Activated CD4-positive, alpha-beta T cell treated with anti-CD3 and anti-CD28 coated beads, Interleukin-2, Interleukin-4, amounts not matched to agents 100 ng/mL and 50 ng/mL, durations not matched to agents 16 hours and 8 hours (primary cell): ENCODE results near the gene KCTD2.
A peak's percentile ranks its signal among the peaks of the same experiment; 100 is the strongest.
"Not testable (repeated sequence)": the region's sequence is repeated elsewhere in the genome, so short reads cannot be mapped to it uniquely, and the experiment has no call there.

Experiments used
- DNase-seq: peaks from one replicate; pipeline ENCODE4 v3.0.0-alpha.2; 2020; ENCODE audit warnings: low spot score

The KCTD2 gene

DNA sequence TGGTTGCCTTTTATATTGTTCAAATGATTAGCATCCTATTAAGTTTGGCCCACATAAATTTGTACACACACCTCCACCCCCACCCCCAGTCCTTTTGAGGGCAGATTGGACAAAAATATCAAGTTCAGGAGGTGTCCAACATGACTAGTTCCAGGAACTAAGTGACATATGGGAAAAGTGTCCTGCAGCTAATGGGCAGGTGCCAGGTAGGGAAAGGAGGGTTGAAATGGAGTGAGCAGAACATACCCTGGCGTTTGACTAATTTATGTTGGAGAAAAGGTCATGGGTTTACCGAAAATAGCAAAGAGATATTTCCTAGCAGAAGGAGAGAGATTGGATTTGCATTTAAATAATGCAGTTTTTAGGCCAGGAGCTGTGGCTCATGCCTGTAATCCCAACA is 4.9 kb downstream of the KCTD2 start:
- no peak for DNase-seq

DNA sequence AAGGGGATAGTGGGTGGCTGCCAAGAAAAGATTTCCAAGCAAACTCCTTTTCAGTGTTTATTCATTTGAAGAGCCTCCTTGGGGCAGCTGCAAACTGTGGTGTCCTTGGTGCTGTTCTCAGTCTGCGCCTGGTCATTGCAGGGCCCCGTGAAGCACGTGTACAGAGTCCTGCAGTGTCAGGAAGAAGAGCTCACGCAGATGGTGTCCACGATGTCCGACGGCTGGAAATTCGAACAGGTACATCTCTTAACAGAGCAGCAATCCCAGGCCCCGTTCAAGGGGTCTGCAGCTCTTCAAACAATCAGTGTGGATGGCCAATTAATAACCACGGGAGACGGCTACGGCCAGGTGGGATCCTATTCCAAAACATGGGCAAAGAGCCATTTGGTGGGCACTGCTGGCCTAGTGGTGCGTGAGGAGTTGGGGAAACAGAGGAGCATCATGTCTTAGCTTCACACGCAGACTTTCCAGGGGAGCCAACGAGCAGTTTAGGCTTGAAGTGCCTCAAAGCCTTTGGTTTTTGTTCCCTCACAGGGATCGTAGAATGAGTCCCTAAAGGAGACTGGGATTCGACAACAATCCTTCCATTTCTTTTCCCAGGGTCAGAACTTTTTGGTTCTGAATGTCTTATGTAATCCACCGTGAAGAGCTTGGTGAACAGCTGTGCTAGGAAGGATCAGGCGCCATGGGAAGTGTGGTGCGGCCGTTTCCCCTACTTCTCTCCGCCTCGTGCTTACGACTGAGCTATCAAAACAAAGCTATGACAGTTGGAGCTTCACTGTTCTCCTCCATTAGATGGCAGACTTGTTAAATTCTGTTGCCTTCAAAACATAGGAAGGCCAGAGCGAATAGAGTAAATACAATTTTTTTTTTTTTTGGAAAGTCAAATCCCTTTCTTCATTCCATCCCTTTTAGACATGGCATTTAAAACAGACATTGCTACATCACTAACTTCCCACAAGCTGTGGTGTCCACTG is 12.6 kb downstream of the KCTD2 start:
- DNase-seq: no peak

DNA sequence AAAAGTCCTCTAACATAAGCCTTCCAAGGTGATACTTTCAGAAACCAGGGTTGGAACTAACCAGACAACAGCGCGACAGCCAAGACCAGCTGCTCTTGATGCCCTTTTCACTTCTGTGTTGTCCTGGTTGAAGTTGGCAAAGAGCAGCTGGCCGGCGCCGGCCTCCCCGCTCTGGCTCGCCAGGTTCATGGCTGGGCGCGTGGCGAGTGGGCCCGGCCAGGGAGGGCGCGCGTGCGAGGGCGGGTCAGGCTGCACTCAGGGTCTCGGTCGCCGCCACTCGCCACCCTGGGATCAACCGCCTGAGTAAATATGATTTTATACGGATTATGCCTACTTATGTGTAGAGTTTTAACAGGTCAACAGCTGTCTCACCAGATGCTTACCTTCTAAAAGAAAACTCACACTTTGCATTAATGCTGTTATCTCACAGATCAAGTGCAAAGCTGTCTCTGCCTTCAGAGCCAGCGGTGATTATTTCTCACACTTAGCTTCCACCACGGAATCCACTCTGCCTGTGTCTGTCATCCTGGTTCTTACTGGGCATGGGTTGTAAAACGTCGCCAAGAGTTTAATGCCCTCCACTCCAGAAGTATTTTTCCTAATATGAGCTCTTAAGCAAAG is 13.5 kb downstream of the KCTD2 start:
- DNase-seq: no peak

DNA sequence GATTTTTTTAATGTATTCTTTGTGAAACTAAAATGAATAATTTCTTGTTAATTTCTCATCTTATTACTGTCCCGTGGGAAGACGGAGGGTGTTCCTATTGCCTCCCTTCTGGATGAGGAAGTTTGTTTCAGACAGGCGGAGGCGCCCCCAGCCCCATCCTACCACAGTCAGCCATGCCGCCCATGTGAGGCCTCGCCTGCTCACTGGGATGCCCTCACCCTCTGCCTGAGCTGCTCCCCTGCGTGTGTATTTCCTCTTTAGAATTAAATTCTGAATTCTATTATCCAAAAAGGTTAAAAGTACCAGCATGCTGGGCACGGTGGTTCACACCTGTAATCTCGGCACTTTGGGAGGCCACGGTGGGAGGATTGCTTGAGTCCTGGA is 14.0 kb downstream of the KCTD2 start:
- no peak for DNase-seq

DNA sequence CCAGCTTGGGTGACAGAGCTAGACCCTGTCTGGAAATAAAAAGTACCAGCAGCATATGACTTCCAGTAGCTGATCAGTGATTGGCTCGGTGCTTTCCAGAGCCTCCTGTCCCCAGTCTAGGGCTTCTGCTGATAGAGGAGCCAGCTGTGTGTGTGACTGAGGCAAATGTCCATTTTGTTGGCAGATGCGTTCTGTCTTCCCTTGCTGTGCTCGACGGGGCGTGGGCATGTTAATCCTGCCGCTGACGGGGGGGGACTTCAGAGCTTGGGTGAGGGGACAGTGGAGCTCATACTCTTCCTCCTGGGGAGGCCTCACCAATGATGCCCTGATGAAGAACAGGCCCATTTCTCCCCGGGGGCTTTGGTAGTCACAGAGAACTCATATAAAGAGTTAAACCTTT is 14.6 kb downstream of the KCTD2 start:
- no peak for DNase-seq

DNA sequence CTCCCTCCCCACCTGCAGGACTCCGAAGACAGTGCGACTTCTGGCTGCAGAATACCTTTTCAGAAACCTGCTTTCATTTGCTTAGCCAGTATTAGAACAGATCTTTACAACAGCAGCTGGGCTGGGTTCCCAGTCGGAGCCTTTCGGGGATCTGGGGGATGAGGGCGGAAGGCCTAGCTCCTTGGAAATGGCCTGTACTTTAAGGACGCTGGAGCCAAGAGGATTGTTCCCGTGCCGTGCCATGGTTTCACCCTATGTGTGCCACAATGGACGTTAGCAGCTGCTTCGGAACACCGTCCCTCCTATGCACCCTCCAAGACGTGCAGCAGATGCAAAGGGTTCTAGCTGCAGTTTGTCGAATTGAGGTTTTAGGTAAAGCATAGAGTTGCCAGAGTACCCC is 16.2 kb downstream of the KCTD2 start:
- no peak for DNase-seq

DNA sequence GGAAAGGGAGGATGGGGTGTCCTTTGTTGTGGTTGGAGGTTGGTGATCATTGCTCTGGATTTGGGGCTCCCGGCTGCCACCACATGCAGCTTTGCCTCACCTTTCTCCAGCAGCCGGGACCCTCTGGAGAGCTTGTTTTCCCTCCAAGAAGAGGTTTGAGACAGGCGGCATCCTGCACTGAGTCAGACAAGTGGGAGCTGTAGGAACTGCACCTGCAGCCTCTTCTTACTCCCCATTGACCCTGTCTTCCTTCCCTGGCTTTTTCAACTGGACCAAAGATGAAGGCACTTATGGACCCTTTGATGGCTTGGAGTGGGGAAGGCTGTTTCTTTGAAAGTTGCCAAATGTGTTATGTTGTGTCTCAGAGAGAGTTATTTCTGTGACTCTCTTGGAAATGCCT is 16.6 kb downstream of the KCTD2 start:
- DNase-seq: no peak

DNA sequence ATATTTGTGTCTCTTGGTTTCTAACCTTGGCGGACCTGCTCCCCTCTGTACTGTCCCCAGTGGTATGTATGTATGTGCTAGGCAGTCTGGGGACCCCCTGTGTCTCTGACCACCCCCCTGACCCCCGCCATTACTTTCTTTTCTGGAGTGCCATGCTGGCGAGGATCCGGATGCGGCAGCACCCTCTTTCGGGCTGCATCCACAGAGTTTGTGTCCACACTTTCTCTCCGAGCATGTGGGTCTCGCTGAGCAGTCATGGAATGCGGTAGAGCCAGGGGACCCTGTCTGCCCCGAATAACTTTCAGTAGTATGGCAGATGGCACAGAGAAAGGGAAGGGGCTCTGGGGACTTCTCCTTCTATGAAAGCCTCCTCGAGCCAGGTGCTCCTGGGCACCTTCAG is 17.0 kb downstream of the KCTD2 start:
- DNase-seq: no peak

DNA sequence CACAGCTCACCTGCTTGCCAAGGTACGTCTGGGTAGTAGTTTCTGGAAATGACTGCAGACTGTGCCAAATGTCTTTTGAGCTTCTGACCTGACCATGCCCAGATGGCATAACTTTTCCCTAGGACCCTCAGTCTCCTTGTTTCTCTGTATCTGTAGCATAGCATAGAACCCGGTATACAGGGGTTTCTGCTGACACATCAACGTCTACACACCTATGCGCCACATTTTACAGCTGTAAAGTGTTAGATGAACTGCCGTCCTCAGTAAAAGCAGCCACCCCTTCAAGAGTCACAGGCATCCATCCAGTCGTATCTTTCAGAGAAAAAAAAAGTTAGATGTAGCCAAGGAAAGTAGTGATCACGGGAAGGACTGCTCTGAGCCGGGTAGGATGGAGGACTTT is 17.4 kb downstream of the KCTD2 start:
- DNase-seq: no peak

DNA sequence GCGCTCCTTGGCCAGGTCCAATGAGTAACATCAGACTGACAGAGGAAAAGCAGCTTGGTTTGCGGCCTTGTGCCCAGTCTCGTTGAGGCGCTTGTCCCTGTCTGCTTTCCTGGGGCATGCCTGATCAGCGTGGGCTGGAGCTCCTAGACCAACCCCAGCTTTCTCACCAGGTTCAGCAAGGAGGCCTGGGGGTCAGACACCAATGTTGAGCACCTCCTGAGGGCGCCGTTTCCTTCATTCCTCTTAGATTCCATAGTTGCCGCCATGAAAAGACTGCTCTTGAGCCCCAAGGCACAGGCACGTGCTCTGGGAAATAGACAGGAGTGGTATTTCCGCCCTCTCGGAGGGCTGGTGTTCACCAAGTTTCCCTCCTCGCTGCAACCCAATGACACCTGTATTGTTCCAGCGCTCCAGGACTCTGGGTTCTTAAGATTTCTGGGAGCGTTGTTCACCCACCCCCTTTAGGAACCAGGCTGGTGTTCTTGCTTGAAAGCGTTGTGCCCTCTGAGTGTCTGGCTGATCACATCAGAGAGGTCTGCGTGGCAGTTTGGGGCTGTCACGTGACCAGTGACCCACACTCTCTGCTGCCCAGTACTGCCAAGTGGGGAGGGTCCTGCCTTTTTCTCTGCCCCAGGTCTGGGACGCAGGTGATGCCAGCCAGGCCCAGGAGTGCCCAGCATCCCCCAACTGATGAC is 18.0 kb downstream of the KCTD2 start:
- no peak for DNase-seq

DNA sequence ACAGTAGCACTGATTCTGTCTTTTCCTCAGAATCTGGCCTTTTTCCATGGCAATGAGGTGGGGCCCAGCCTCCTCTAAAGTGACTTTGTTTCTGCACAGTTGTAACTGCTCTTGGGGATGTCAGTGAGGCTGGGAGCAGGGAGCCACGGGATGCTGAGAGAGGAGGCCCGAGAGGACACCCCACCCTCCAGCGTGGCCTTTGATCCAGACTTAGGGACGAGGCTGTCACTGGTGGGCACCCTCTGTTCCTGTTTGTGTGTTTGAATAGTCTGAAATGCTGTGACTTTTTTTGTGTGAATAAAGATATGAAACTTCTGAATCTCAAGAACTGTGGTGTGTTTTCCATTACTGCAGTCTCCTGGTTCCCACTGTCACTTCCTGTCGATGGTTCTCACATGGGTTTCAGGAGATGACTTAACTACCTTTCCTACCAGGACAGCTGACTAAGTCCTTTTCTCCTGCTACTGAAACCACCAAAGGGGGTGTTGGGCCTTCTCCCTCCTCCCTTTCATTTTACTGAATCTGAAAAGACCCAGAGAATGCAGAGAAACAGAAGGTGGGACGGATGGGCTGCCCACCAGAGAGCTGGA is 18.6 kb downstream of the KCTD2 start:
- peak; percentile 52 for DNase-seq

DNA sequence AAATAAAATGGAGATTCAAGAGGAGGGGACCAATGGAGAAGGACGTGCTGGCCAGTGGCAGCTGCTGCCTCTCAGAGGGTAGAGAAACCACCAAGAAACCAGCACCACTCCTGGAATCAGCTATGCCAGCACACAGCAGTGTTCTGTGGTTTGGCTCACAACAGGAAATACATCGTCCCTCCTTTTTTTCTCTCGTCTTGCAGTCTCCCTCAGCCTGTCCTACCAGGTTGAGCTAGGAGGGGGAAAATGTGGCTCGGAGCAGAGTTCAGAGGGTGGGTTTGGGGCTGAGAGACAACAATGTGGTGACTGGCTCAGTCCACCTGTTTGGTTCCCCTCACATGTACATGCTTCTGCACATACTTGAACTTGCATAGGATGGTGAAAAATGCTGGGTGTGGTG is 20.8 kb downstream of the KCTD2 start:
- peak; percentile 62 for DNase-seq

DNA sequence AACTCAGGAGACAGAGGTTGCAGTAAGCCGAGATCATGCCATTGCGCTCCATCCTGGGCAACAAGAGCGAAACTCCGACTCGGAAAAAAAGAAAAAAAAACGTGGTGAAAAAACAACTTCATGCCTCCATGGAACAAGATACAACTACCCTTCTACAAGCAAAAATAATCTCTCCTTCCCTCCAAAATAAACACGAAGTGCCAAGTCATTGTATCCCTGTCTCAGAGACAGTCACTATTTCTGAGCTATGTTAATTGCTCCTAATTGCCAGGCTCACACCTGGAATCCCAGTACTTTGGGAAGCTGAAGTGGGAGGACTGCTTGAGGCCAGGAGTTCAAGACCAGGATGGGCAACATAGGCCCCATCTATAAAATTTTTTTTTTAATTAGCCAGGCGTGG is 21.7 kb downstream of the KCTD2 start:
- no peak for DNase-seq

DNA sequence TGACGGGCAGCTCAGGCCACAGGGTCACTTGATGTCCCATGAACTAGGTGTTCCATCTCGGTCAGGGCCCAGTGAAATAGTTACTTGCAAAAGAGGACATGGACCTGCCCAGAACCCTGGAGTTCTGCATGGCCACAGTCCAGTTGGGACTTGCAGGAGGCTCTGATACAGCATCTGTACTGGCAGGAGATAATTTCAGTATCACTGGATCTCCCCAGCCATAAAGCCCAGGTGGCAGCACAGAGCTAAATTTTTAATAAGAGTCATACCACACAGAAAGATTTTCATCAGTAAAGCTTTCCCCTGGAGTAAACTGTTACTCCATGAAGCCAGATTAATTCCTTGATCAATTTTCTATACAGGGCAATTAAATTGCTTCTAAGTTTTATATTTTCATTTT is 22.8 kb downstream of the KCTD2 start:
- DNase-seq: no peak

DNA sequence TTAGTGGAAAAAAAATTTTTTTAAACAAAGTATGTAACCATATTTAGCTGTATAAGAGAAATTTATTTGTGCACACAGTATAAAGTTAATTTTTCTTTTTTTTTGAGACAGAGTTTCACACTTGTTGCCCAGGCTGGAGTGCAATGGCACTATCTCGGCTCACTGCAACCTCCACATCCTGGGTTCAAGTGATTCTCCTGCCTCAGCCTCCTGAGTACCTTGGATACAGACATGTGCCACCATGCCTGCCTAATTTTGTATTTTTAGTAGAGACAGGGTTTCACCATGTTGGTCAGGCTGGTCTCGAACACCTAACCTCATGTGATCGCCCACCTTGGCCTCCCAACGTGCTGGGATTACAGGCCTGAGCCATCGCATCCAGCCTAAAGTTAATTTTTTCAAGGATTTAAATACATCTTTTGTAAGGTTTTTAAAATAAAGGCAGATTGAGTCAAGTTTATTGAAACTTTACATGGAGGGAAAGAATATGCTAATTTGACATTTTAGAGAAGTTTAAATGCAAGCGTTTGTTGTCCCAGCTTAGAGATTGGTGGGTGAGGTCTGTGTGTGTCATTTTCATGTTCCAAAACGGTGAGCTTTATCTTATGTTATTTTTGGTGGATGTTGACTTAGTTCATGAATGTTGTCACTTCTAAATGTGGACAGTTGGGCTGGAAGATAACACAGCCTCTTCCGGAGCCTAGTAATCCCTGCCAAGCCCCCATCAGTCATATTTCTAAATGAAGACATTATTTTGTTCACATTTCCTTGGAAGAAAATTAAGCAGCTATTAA is 24.6 kb downstream of the KCTD2 start:
- not testable (repeated sequence) for DNase-seq

DNA sequence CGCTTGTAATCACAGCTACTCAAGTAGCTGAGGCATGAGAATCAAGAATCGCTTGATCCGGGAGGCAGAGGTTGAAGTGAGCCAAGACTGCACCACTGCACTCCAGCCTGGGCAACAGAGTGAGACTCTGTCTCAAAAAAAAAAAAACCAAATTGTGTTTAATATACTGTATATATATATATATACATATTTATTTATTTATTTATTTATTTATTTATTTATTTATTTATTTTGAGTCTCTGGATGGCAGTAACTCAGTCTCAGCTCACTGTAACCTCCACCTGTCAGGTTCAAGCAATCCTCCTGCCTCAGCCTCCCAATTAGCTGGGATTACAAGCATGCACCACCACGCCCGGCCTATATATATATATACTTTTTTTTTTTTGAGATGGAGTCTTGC is 25.9 kb downstream of the KCTD2 start:
- not testable (repeated sequence) for DNase-seq

DNA sequence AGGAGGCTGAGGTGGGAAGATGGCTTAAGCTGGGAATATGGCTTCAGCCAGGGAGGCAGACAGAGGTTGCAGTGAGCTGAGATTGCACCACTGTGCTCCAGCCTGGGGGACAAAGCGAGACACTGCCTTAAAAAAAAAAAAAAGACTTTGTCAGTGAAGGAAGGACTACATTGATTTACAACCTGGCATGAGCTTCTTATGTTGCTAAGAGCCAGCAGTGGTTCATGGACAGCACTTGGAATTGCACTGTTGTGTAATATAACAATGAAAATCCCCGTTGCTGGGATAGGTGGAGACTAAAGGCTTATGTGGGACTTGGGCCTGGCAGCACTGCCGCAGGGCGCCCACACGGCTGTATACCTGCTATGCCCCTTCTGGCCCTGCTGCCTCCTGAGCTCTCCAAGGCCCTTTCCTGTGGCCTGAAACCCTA is 26.6 kb downstream of the KCTD2 start:
- no peak for DNase-seq

DNA sequence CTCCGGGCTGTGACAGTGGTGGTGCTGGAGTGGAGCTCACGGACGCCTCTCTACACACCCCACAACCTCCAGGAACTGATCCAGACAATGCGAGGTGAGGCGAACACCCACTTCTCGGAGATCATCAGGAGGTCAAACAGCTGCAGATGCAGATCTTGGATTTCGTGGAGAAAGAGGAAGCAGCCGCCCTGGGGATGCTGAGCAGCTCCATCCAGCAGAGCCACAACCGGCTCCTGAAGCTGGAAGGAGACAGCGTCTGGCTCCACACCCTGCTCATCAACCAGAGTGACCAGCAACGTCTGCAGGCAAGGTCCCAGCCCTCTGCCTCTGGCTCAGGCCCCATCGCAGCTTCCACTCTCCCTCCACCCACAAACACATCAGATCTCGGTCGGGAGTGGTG is 27.5 kb downstream of the KCTD2 start:
- no peak for DNase-seq

DNA sequence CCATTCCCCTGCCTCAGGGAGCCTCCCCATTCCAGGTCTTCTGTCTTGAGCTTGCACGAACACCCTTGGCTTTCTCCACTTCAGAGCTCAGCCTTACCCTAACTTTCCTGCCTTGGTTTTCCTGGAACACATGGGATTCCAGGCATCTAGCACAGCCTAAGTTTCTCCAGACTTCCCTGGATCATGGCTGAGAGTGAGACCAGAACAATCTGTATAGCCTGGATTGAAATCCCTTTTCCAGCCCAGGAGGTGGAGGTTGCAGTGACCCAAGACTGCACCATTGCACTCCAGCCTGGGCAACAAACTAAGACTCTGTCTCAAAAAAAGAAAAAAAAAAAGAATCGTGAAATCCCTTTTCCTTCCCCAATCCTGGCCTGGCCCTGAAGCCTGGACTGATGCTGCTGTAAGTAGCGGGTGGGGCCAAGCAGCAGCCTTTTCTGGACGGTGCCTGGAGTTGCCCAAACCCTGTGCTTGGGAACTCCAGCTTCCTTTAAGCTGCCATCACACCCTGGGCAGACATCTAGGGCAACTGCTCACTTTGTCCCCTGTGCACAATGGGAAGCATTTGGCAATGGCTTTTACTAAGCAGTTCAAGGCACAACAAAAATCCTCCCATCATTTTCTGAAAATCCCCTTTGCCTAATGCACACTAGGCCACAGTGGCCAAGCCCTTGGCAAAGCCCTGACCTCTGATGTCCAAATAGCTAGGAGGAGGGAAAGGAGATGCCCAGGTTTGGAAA is 28.7 kb downstream of the KCTD2 start:
- no peak for DNase-seq

DNA sequence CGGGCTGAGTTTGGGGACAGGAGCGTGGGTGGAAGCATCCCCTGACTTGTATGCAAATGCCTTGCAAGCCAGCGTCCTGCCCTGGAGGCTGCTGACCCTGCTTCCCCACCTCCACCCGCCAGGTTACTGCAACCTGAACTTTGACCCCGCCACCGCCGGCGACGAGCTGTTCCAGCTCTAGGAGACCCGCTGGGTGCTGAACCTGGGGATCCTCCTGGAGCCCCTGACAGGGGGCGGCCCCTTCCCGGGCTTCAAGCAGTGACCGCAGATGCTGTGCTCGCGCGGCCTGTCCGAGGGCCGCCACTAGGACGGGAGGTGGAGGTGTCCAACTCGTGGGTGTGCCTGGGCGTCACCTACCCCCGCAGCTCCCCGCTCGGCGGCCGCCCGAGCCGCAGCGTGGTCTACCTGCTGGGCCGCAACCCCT is 30.1 kb downstream of the KCTD2 start:
- DNase-seq: no peak
